ENCODE results near the gene DGKI. TPM values are rescaled to one million over a fixed set of nuclear protein-coding genes. Genes with fewer than 3 reads are reported as not detected.

The DGKI gene
- total and polyA plus RNA-seq, 2 of the 4 experiments (the other 2 are of a cell fraction) = 3.9 to 15.8 TPM

DNA sequence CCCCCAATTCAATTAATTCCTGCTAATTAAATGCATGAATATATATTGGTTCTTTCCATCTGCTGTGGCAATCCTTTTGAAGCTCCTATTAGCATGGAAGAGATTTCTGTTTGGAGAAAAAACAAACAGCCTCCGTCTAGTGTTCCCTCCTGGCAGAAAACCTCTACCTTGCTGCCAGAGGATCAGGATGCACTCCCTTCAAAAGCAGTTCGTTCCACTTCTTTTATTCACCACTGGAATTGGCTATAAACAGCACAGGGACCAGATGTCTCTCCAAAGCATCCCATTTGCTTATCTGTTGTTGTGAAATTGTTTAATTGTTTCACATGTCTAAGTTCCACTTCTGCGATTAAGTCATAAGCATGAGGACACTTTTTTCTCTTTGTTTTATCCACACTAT lies 425.4 kb downstream of the DGKI start:
- Histone ChIP-seq H3K14ac (replicated peaks; ENCODE audit: low read depth, low read length) (no peak overlapping the region), H2AK5ac (ENCODE audit: low read depth, low read length) (no peak overlapping the region), H2AFZ (replicated peaks; ENCODE audit: low read length, poor library complexity) (no peak overlapping the region), H4K20me1 (ENCODE audit: insufficient read depth, low read length) (no peaks in the 10 kb centered on the region), H3K4ac (ENCODE audit: low read depth, low read length) (no peak overlapping the region), H3K79me1 (ENCODE audit: low read depth in 1 of 2, low read length in 2 of 2) (peaks cover 0 to 3% of the 10 kb centered on the region in 2 experiments; a peak in 1 of 4 replicates), H4K91ac (ENCODE audit: insufficient read depth, low read depth, low read length) (no peak overlapping the region), H3K9me3 (ENCODE audit: control insufficient read depth, insufficient read depth, low read length) (peaks cover 2% of the 10 kb centered on the region; the same call in 1 of the 2 replicates), H3K4me2 (ENCODE audit: low read depth, low read length) (no peak overlapping the region), H3K9ac (ENCODE audit: low read depth, low read length) (no peak overlapping the region), H2BK15ac (ENCODE audit: low read depth, low read length) (no peak overlapping the region), H3K9me1 (ENCODE audit: insufficient read depth, low read length) (peaks cover 5% of the 10 kb centered on the region; the same call in 1 of the 2 replicates), H2BK5ac (ENCODE audit: low read depth, low read length, poor library complexity, severe bottlenecking) (no peak overlapping the region), H2BK120ac (ENCODE audit: low read depth, low read length) (no peak overlapping the region), H3K4me1 (ENCODE audit: control insufficient read depth, insufficient read depth, low read length) (peaks cover 10% of the 10 kb centered on the region), H4K5ac (ENCODE audit: low read depth, low read length) (no peak overlapping the region), H3K56ac (ENCODE audit: extremely low read depth, insufficient read depth, low read length) (no peak overlapping the region), H3K23ac (ENCODE audit: low read depth, low read length) (0 out of 2 replicates have a peak overlapping the region, but pooled peaks have one; percentile 13), H3K27me3 (ENCODE audit: control insufficient read depth, insufficient read depth, low read length) (no peaks in the 10 kb centered on the region), H3K36me3 (ENCODE audit: control insufficient read depth, insufficient read depth, low read length) (no peaks in the 10 kb centered on the region), H2AK9ac (replicated peaks; ENCODE audit: low read depth, low read length, poor library complexity) (no peak overlapping the region), H4K8ac (ENCODE audit: low read depth in 2 of 2, low read length in 2 of 2) (no peak overlapping the region), H3K4me3 (ENCODE audit: insufficient read depth, low read depth, low read length) (no peak overlapping the region), H3K18ac (ENCODE audit: low read depth, low read length) (no peak overlapping the region), H2BK20ac (ENCODE audit: low read depth, low read length) (no peak overlapping the region; the same call in 1 of the 2 replicates), H3K27ac (ENCODE audit: insufficient read depth, low read length) (no peak overlapping the region)
- in situ Hi-C loops (cut with MboI; ENCODE audit: low sequenced_read_pairs) (no loop called here), dilution Hi-C loops (cut with HindIII; ENCODE audit: low sequenced_read_pairs, unreplicated experiment) (no loop called here), intact Hi-C loops (cut with micrococcal nuclease) (no loop called here)
- DNase-seq (peak; percentile 79), ATAC-seq (ENCODE audit: low read depth) (peak; percentile 52)
- BruUV-seq (replicated peaks) = no TSS peak
- TF ChIP-seq MXI1 (IDR thresholded peaks at IDR 0.05; ENCODE audit: borderline replicate concordance, low read depth, low read length) (no peak), BHLHE40 (IDR thresholded peaks at IDR 0.05; ENCODE audit: low read depth, low read length) (no peak), CHD1 (IDR thresholded peaks at IDR 0.05; ENCODE audit: low read depth, low read length) (no peak), MAZ (IDR thresholded peaks at IDR 0.05; ENCODE audit: borderline replicate concordance, low read depth, low read length) (no peak), RCOR1 (IDR thresholded peaks at IDR 0.05; ENCODE audit: insufficient replicate concordance, low read length) (no peak), ELK1 (IDR thresholded peaks at IDR 0.05; ENCODE audit: borderline replicate concordance, low read depth, low read length) (no peak), NFE2L2 (IDR thresholded peaks at IDR 0.05; ENCODE audit: low read depth, low read length) (no peak), POLR2A (IDR thresholded peaks at IDR 0.05; ENCODE audit: low read depth, low read length) (no peak)
- TF ChIP-seq, protein P1, sequence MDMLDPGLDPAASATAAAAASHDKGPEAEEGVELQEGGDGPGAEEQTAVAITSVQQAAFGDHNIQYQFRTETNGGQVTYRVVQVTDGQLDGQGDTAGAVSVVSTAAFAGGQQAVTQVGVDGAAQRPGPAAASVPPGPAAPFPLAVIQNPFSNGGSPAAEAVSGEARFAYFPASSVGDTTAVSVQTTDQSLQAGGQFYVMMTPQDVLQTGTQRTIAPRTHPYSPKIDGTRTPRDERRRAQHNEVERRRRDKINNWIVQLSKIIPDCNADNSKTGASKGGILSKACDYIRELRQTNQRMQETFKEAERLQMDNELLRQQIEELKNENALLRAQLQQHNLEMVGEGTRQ (IDR thresholded peaks at IDR 0.05; ENCODE audit: low read depth, low read length) = no peak
- WGBS, 2 experiments (ENCODE audit: extremely low coverage in 2 of 2, insufficient read length in 1 of 2) = no CpG with 5 or more reads among the region's 3 CpGs
- POLR2A ChIA-PET (ENCODE audit: unreplicated experiment) = no interaction called here
- CTCF ChIA-PET = no interaction called here
